Spleen (tissue), 13 donors: ENCODE measurements around the gene UTRN. TPM values are rescaled to one million over a fixed set of nuclear protein-coding genes. Genes with fewer than 3 reads are reported as not detected.

Source experiments
- DNase-seq: peaks from one replicate; pipeline ENCODE4 v3.0.0-alpha.2; 2020
- H3K27ac ChIP-seq, 8 donors: fragments of 200-600 bp; sonication (generic) in 7 of 8; 1 replicate in 4 of 8; 2 replicates in 4 of 8; pipeline versions ENCODE4 v1.5.0 to v1.8.0; 2016 to 2021; ENCODE audit warnings: inconsistent platforms in 4 of 8, mild to moderate bottlenecking in 4 of 8, moderate library complexity in 1 of 8
- H3K27me3 ChIP-seq, 7 donors: fragments of 200-600 bp; sonication (generic) in 6 of 7; replicated peaks in 1 of 7; 1 replicate in 4 of 7; 2 replicates in 3 of 7; pipeline versions ENCODE4 v1.5.0 to v1.8.0; 2016 to 2021; ENCODE audit warnings: inconsistent platforms in 3 of 7, mild to moderate bottlenecking in 1 of 7
- H3K36me3 ChIP-seq, 6 donors: fragments of 200-600 bp; sonication (generic) in 5 of 6; 1 replicate in 4 of 6; 2 replicates in 2 of 6; pipeline versions ENCODE4 v1.5.0 to v1.8.0; 2016 to 2021; ENCODE audit warnings: inconsistent platforms in 2 of 6
- H3K4me1 ChIP-seq, 6 donors: fragments of 200-600 bp; sonication (generic) in 5 of 6; 1 replicate in 3 of 6; 2 replicates in 3 of 6; pipeline versions ENCODE4 v1.5.0 to v1.8.0; 2016 to 2021; ENCODE audit warnings: inconsistent platforms in 3 of 6
- H3K4me3 ChIP-seq, 8 donors: fragments of 200-600 bp; sonication (generic) in 7 of 8; 1 replicate in 4 of 8; 2 replicates in 4 of 8; pipeline versions ENCODE4 v1.5.0 to v1.8.0; 2016 to 2021; ENCODE audit warnings: inconsistent platforms in 4 of 8, mild to moderate bottlenecking in 4 of 8, moderate library complexity in 2 of 8
- H3K9me3 ChIP-seq, 8 donors: fragments of 200-600 bp; sonication (generic) in 7 of 8; 1 replicate in 4 of 8; 2 replicates in 4 of 8; pipeline versions ENCODE4 v1.5.0 to v1.8.0; 2016 to 2021; ENCODE audit warnings: inconsistent platforms in 4 of 8
- POLR2A ChIP-seq, 3 donors: fragments of 450-650 bp; IDR thresholded peaks; one replicate each; pipeline ENCODE4 v1.5.1; 2017; ENCODE audit warnings: antibody characterized with exemption in 3 of 3, mild to moderate bottlenecking in 1 of 3
- POLR2AphosphoS5 ChIP-seq, 3 donors: sonication (generic); formaldehyde crosslinking; IDR thresholded peaks; one replicate each; pipeline ENCODE4 v1.5.1; 2017; ENCODE audit warnings: antibody characterized with exemption in 3 of 3
- WGBS, 5 donors: extraction: QIAGEN DNeasy Blood & Tissue Kit in 3 of 5; methylation state at CpG; one replicate each; pipeline versions ENCODE4 v1.1.5 to v1.1.7; 2013 to 2018; 5-methylcytosine and 5-hydroxymethylcytosine counted together
- intact Hi-C: fragments of 100-400 bp; cut with DNase I; formaldehyde crosslinking; loops from one replicate; pipeline ENCODE4 v1.15.0; 2023; ENCODE audit warnings: low total_unique reads
- long read RNA-seq, 2 donors: transcript quantifications; one replicate each; lab custom pipeline, GENCODE V29; 2026
- polyA plus RNA-seq, 3 donors: library from polyadenylated mRNA; stranded (reverse); fragments of 200-250 nt; gene quantifications; one replicate each; pipeline ENCODE4 v1.2.1, GENCODE V29; 2013
- total RNA-seq, 7 donors: library from RNA; depleted of rRNA in 3 of 7; stranded (reverse); fragments of >200 nt in 3 of 7; fragmentation: NEBNext Ultra II Directional in 4 of 7; extraction: Animal tissue kit (Norgen Biotek cat#: 25700) in 4 of 7; gene quantifications; one replicate each; pipeline versions ENCODE4 v1.1.0 to v1.2.1, GENCODE V29; 2016 to 2021
- TF ChIP-seq, protein P1 (sequence below), 11 experiments: fragments of 200-600 bp in 7 of 11; fragments of 450-650 bp in 4 of 11; sonication (generic) in 4 of 11; IDR thresholded peaks in 8 of 11; conservative IDR thresholded peaks in 3 of 11; 1 replicate in 7 of 11; 2 replicates in 4 of 11; pipeline versions ENCODE4 v1.4.0 to v1.8.0; 2016 to 2021; ENCODE audit warnings: antibody characterized with exemption in 11 of 11, inconsistent platforms in 4 of 11, mild to moderate bottlenecking in 1 of 11
- donor health status: healthy with polysubstance abuse.
- donor health status: DM: no; HTN: no; CAD: no; lungs with moderate emphysema.
- donor health status: DM: no; HTN: no; CAD: no.
- donor health status: Bipolar disorder and iron deficiency.
- donor health status: healthy.
- donor health status: DM: no; HTN: no; CAD: no.
- donor health status: DM: yes; HTN: yes; CAD: no.

Gene UTRN
- total RNA-seq: 100 to 1,000 TPM; 273 to 539 (median 391) TPM
- polyA plus RNA-seq: 10 to 100 TPM; 15.4 to 29.1 (median 16.7) TPM
- long read RNA-seq, donor 1, partial matches to known transcripts: 0 of 4 reads
- long read RNA-seq, donor 1, other reads (novel, unspliced or antisense): 0 of 4 reads
- long read RNA-seq, donor 2, partial matches to known transcripts: 5 of 5 reads
- long read RNA-seq, donor 2, other reads (novel, unspliced or antisense): 0 of 5 reads

DNA sequence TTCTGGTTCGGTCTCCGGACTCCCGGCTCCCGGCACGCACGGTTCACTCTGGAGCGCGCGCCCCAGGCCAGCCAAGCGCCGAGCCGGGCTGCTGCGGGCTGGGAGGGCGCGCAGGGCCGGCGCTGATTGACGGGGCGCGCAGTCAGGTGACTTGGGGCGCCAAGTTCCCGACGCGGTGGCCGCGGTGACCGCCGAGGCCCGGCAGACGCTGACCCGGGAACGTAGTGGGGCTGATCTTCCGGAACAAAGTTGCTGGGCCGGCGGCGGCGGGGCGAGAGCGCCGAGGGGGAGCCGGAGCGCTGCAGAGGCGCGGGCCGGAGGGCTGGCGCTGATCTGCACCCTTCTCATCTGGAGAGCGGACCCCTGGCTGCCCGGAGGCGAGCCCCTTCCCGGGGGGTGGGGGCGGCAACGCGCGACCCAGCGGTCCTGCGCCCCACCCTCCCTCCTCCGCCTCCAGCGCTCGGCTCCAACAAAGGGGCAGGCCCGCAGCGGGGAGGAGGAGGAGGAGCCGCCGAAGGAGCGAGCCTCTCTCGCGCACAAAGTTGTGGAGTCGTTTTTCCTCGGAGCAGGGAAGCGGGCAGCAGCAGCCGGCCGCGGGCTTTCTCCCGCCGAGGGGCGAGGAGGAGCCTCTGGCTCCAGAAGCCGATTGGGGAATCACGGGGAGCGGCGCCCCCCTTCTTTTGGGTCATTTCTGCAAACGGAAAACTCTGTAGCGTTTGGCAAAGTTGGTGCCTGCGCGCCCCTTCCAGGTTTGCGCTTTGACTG, at the start of gene UTRN:
Gene UTRN, plus strand, starts transcription at position 553 of the 765 bp plus-strand sequence. CDS start 6,494 bp downstream, outside the sequence.
- intact Hi-C loops: loop anchor here (5.0 to 10.0 kb wide), 3 partner anchors 50 to 200 kb away; no protein-coding TSS in a partner anchor
- Histone ChIP-seq H3K4me3 (peak within 1 kb of the TSS; percentile 76 to 97 (median 91)), H3K27ac (peak within 1 kb of the TSS; percentile 81 to 97 (median 94)), H3K27me3 (no peaks in the 10 kb centered on the region), H3K36me3 (no peaks in the 10 kb centered on the region), H3K4me1 (peaks cover 7 to 40% (median 22%) of the 10 kb centered on the region in 6 donors), H3K9me3 (no peaks in the 10 kb centered on the region)
- WGBS, 5 donors: 0 to 1% (median 0%) methylated on average over 53 to 84 of the region's 84 CpGs
- peak; percentile 92 for DNase-seq
- TF ChIP-seq POLR2A (IDR thresholded peaks at IDR 0.05): peak in 1 of 3 donors; percentile 50
- TF ChIP-seq POLR2AphosphoS5 (IDR thresholded peaks at IDR 0.05): peak; percentile 74 to 86 (median 84)
- TF ChIP-seq, protein P1, sequence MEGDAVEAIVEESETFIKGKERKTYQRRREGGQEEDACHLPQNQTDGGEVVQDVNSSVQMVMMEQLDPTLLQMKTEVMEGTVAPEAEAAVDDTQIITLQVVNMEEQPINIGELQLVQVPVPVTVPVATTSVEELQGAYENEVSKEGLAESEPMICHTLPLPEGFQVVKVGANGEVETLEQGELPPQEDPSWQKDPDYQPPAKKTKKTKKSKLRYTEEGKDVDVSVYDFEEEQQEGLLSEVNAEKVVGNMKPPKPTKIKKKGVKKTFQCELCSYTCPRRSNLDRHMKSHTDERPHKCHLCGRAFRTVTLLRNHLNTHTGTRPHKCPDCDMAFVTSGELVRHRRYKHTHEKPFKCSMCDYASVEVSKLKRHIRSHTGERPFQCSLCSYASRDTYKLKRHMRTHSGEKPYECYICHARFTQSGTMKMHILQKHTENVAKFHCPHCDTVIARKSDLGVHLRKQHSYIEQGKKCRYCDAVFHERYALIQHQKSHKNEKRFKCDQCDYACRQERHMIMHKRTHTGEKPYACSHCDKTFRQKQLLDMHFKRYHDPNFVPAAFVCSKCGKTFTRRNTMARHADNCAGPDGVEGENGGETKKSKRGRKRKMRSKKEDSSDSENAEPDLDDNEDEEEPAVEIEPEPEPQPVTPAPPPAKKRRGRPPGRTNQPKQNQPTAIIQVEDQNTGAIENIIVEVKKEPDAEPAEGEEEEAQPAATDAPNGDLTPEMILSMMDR (IDR thresholded peaks at IDR 0.05 in 8 of 11, conservative IDR thresholded peaks at IDR 0.05 in 3 of 11): peak in 1 of 11 experiments; percentile 26

DNA sequence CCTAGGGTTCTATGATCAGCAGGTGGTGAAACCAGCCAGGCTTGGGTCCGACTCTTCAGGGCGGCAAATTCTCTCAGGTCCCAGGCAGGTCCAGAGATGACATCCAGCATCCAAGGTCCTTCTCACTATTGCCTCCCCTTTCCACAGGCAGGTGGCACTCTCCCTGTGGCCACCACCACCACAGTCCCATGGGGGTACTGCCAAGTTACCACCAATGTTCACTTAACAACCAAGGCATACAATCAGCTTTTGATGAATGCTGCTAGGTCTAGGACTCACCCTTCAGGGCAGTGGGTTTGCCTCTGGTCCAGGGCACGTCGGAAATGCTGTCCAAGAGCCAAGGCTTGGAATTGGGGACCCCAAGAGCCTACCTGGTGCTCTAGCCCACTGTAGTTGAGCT, 40.4 kb upstream of the UTRN start:
- TF ChIP-seq, protein P1 (IDR thresholded peaks at IDR 0.05 in 8 of 11, conservative IDR thresholded peaks at IDR 0.05 in 3 of 11): peak in 1 of 11 experiments; percentile 14
- TF ChIP-seq POLR2AphosphoS5 (IDR thresholded peaks at IDR 0.05) (no peak), POLR2A (IDR thresholded peaks at IDR 0.05) (no peak)
- no peaks in the 10 kb centered on the region for H3K27me3 ChIP-seq
- DNase-seq: no peak
- intact Hi-C loops: no loop called here
- no peak overlapping the region for H3K27ac ChIP-seq
- H3K9me3 ChIP-seq: peaks cover 0 to 15% (median 7%) of the 10 kb centered on the region in 8 donors
- H3K36me3 ChIP-seq: no peaks in the 10 kb centered on the region
- H3K4me1 ChIP-seq: peaks cover 0 to 7% (median 0%) of the 10 kb centered on the region in 6 donors
- no peak overlapping the region for H3K4me3 ChIP-seq
- WGBS, 5 donors: 95 to 100% (median 97%) methylated on average over 4 of the region's 4 CpGs; no CpG with 5 or more reads in 1 of the 5 donors

DNA sequence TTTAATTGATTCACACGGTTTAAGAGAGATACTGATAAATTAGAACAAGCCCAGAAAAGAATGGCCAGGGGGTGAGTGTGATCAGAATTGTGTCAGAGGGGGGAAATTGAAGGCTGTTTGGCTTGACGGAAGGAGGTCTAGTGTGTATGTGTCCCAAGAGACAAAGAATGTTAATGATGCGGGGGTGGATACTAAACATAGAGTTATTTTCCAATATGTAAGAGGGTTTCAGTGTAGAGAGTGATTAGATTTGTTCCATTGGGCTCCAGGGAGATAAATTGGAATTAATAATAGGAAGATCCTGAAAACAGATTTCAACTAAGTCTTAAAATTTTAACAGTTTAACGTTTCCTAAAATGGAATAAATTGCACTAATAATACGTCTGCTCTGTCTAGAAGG, 38.1 kb upstream of the UTRN start:
- H3K36me3 ChIP-seq: no peaks in the 10 kb centered on the region
- 67 to 80% (median 76%) methylated on average over 5 of the region's 5 CpGs for WGBS, 5 donors
- peaks cover 0 to 8% (median 0%) of the 10 kb centered on the region in 6 donors for H3K4me1 ChIP-seq
- no peak overlapping the region for H3K4me3 ChIP-seq
- H3K9me3 ChIP-seq: peaks cover 0 to 15% (median 7%) of the 10 kb centered on the region in 8 donors
- no peak for TF ChIP-seq POLR2AphosphoS5 (IDR thresholded peaks at IDR 0.05)
- TF ChIP-seq, protein P1 (IDR thresholded peaks at IDR 0.05 in 8 of 11, conservative IDR thresholded peaks at IDR 0.05 in 3 of 11): no peak
- no peak for TF ChIP-seq POLR2A (IDR thresholded peaks at IDR 0.05)
- intact Hi-C loops: no loop called here
- no peak overlapping the region for H3K27ac ChIP-seq
- no peak for DNase-seq
- no peaks in the 10 kb centered on the region for H3K27me3 ChIP-seq

DNA sequence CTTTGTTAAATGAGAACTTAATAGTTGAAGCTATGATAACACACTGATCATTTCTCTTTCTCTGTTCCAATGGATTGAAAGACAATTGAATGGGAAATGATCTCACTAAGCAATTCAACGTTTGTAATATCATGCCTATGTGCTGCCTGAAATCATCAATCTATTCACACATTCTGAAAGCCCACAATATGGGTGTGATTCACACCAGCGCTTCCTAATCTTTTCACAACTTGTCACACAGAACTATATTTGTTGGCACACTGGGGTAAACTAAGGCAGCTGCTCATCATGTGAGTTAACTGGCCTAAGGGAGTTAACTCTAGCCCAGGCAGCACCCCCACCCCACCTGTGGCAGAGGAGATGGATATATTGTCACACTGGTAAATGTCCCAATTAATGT, 37.1 kb upstream of the UTRN start:
- no peak for DNase-seq
- peaks cover 0 to 15% (median 7%) of the 10 kb centered on the region in 8 donors for H3K9me3 ChIP-seq
- no peaks in the 10 kb centered on the region for H3K27me3 ChIP-seq
- whole genome bisulfite sequencing, 5 donors: 57 to 75% (median 68%) methylated on average over 2 of the region's 2 CpGs
- H3K4me1 ChIP-seq: peaks cover 0 to 8% (median 0%) of the 10 kb centered on the region in 6 donors
- no peak overlapping the region for H3K27ac ChIP-seq
- H3K4me3 ChIP-seq: no peak overlapping the region
- no peaks in the 10 kb centered on the region for H3K36me3 ChIP-seq
- TF ChIP-seq POLR2AphosphoS5 (IDR thresholded peaks at IDR 0.05) (no peak), POLR2A (IDR thresholded peaks at IDR 0.05) (no peak)
- TF ChIP-seq, protein P1 (IDR thresholded peaks at IDR 0.05 in 8 of 11, conservative IDR thresholded peaks at IDR 0.05 in 3 of 11): no peak
- intact Hi-C loops: no loop called here
